Sigmoid colon (tissue), 7 donors: ENCODE data around the gene CCDC127. TPM values are rescaled to one million over a fixed set of nuclear protein-coding genes. Genes with fewer than 3 reads are reported as not detected.

Experiments
- DNase-seq: peaks from one replicate; pipeline ENCODE4 v3.0.0-alpha.2; 2019
- H3K27ac ChIP-seq, 4 donors: fragments of 200-600 bp; sonication (generic); one replicate each; pipeline ENCODE4 v1.5.1; 2016 to 2019; ENCODE audit warnings: mild to moderate bottlenecking in 1 of 4
- H3K27me3 ChIP-seq, 3 donors: fragments of 200-600 bp; sonication (generic); one replicate each; pipeline ENCODE4 v1.5.1; 2019; ENCODE audit warnings: mild to moderate bottlenecking in 1 of 3
- H3K36me3 ChIP-seq, 4 donors: fragments of 200-600 bp; sonication (generic); one replicate each; pipeline ENCODE4 v1.5.1; 2016 to 2019
- H3K4me1 ChIP-seq, 4 donors: fragments of 200-600 bp; sonication (generic); one replicate each; pipeline ENCODE4 v1.5.1; 2017 to 2019
- H3K4me3 ChIP-seq, 4 donors: fragments of 200-600 bp; sonication (generic); one replicate each; pipeline ENCODE4 v1.5.1; 2017 to 2019; ENCODE audit warnings: mild to moderate bottlenecking in 2 of 4, moderate library complexity in 1 of 4
- H3K9me3 ChIP-seq, 4 donors: fragments of 200-600 bp in 3 of 4; sonication (generic) in 3 of 4; one replicate each; pipeline versions ENCODE4 v1.5.1 to v1.6.1; 2013 to 2019
- EP300 ChIP-seq, 4 donors: sonication (generic); formaldehyde crosslinking; IDR thresholded peaks; one replicate each; pipeline ENCODE4 v1.6.1; 2017; ENCODE audit warnings: antibody characterized with exemption in 4 of 4
- POLR2A ChIP-seq, 2 donors: fragments of 450-650 bp; IDR thresholded peaks; one replicate each; pipeline ENCODE4 v1.6.1; 2016; ENCODE audit warnings: antibody characterized with exemption in 2 of 2, mild to moderate bottlenecking in 2 of 2, moderate library complexity in 2 of 2
- POLR2AphosphoS5 ChIP-seq, 4 donors: sonication (generic); formaldehyde crosslinking; IDR thresholded peaks; one replicate each; pipeline ENCODE4 v1.6.1; 2017; ENCODE audit warnings: antibody characterized with exemption in 4 of 4
- WGBS, 2 donors: extraction: QIAGEN DNeasy Blood & Tissue Kit; methylation state at CpG; one replicate each; pipeline ENCODE4 v1.1.7; 2013; 5-methylcytosine and 5-hydroxymethylcytosine counted together
- intact Hi-C: fragments of 100-400 bp; cut with DNase I; formaldehyde crosslinking; loops from one replicate; pipeline ENCODE4 v1.15.1; 2023
- polyA plus RNA-seq, 3 donors: library from polyadenylated mRNA; stranded (reverse); fragments of 200-250 nt; gene quantifications; one replicate each; pipeline ENCODE4 v1.2.3, GENCODE V29; 2013
- total RNA-seq, 4 donors: library from RNA; depleted of rRNA; stranded (reverse); fragments of >200 nt; gene quantifications; one replicate each; pipeline ENCODE4 v1.1.0, GENCODE V29; 2016
- TF ChIP-seq, protein P1 (sequence below), 4 experiments: fragments of 450-650 bp in 3 of 4; fragments of 200-600 bp in 1 of 4; IDR thresholded peaks; one replicate each; pipeline ENCODE4 v1.5.1; 2016 to 2019; ENCODE audit warnings: antibody characterized with exemption in 4 of 4, mild to moderate bottlenecking in 3 of 4, moderate library complexity in 2 of 4
- donor health status: healthy with polysubstance abuse.
- donor health status: Bipolar disorder and iron deficiency.
- donor health status: healthy.

CCDC127 gene
- total and polyA plus RNA-seq, 7 donors = 1.2 to 8.3 (median 5.7) TPM

DNA sequence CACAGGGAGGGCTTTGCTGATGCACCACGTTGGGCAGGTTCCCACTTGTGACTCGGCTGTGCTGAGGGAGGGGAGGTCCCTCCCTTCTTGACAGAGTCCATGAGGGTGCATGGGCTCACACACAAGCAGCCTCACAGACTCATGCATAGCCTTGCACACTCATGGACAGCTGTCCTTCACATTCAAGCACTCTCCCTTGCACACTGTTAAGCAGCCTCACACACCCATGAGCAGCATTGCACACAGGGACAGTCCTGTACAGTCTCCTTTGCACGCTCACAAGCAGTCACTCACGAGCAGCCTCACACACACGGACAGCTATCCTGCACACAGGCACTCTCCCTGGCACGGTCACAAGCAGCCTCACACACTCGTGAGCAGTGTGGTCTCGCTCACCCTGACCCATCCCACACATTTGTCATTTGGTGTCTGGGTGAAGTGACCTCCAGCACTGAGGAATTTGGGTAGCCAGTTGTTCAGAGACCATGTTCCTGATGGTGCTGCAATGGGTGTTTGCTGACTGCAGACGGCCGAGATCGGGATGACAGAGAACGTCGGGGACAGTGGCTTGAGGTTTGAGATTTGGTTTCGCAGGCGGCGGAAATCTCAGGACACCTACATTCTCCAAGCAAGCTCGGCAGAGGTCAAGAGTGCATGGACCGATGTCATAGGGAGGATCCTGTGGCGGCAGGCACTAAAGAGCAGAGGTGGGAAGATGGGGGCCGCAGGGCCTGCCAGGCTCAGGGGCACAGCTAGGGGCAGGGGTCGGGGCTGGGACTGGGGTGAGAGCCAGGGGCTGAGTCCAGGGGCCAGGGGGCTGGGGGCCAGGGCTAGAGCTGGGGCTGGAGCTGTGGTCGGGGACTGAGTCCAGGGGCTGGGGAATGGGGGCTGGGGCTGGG, 44.3 kb downstream of the CCDC127 start:
- no peaks in the 10 kb centered on the region for H3K4me1 ChIP-seq
- no peak overlapping the region for H3K27ac ChIP-seq
- no peaks in the 10 kb centered on the region for H3K9me3 ChIP-seq
- WGBS, 2 donors = 78 to 89% methylated on average over 22 of the region's 22 CpGs
- no peaks in the 10 kb centered on the region for H3K36me3 ChIP-seq
- TF ChIP-seq POLR2A (IDR thresholded peaks at IDR 0.05) (no peak), POLR2AphosphoS5 (IDR thresholded peaks at IDR 0.05) (no peak)
- H3K27me3 ChIP-seq = no peaks in the 10 kb centered on the region
- no peak for DNase-seq
- no peak overlapping the region for H3K4me3 ChIP-seq
- intact Hi-C loops = no loop called here

DNA sequence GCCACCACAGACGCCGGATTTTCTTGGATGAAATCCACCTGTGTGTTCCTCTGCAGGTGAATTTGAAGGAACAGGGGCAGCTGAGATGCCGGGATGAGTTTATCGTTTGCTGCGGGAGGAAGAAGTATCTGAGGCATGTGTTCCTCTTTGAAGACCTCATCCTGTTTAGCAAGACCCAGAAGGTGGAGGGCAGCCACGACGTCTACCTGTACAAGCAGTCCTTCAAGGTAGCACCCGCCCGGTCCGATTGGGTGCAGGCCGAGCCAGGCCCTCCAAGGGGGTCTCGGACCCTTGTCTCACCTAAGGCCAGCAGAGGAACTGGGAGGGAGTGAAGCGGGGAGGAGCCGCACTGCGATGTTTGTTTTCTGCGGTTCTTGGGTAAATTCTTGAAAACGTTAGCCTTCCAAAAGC, 45.1 kb downstream of the CCDC127 start:
- peaks cover 0 to 4% (median 0%) of the 10 kb centered on the region in 4 donors for H3K4me1 ChIP-seq
- no peaks in the 10 kb centered on the region for H3K36me3 ChIP-seq
- H3K9me3 ChIP-seq = no peaks in the 10 kb centered on the region
- TF ChIP-seq POLR2AphosphoS5 (IDR thresholded peaks at IDR 0.05) (no peak), POLR2A (IDR thresholded peaks at IDR 0.05) (no peak), EP300 (IDR thresholded peaks at IDR 0.05) (no peak)
- TF ChIP-seq, protein P1, sequence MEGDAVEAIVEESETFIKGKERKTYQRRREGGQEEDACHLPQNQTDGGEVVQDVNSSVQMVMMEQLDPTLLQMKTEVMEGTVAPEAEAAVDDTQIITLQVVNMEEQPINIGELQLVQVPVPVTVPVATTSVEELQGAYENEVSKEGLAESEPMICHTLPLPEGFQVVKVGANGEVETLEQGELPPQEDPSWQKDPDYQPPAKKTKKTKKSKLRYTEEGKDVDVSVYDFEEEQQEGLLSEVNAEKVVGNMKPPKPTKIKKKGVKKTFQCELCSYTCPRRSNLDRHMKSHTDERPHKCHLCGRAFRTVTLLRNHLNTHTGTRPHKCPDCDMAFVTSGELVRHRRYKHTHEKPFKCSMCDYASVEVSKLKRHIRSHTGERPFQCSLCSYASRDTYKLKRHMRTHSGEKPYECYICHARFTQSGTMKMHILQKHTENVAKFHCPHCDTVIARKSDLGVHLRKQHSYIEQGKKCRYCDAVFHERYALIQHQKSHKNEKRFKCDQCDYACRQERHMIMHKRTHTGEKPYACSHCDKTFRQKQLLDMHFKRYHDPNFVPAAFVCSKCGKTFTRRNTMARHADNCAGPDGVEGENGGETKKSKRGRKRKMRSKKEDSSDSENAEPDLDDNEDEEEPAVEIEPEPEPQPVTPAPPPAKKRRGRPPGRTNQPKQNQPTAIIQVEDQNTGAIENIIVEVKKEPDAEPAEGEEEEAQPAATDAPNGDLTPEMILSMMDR (IDR thresholded peaks at IDR 0.05) = no peak
- WGBS, 2 donors = 69 to 82% methylated on average over 17 of the region's 17 CpGs
- H3K4me3 ChIP-seq = no peak overlapping the region
- no peaks in the 10 kb centered on the region for H3K27me3 ChIP-seq
- DNase-seq = no peak
- no peak overlapping the region for H3K27ac ChIP-seq
- intact Hi-C loops = no loop called here

DNA sequence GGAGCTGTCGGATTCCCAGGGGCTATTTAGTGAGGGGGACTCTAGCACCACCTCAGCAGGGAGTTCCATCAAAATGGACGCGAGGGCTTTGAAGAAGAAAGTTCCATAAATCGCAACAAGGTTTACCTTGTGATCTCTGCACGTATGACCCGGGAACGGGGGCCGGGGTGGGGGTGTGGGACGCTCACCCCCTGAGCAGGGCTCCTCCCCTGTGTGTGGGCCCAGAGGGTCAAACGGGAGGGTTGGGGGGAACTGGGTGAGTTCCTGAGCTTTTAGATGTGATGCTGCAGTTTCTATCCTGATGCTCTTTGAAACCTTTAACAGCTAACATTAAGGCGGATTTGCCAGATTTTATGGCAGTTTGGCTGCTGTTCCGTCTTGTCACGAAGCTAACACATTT, 45.5 kb downstream of the CCDC127 start:
- Histone ChIP-seq H3K4me3 (no peak overlapping the region), H3K9me3 (no peaks in the 10 kb centered on the region), H3K4me1 (peaks cover 0 to 4% (median 0%) of the 10 kb centered on the region in 4 donors), H3K27me3 (no peaks in the 10 kb centered on the region), H3K36me3 (no peaks in the 10 kb centered on the region), H3K27ac (no peak overlapping the region)
- DNase-seq = peak; percentile 41
- intact Hi-C loops = no loop called here
- 82 to 88% methylated on average over 13 of the region's 13 CpGs for WGBS, 2 donors
- TF ChIP-seq, protein P1 (IDR thresholded peaks at IDR 0.05) = no peak
- no peak for TF ChIP-seq POLR2A (IDR thresholded peaks at IDR 0.05)
- TF ChIP-seq EP300 (IDR thresholded peaks at IDR 0.05) = no peak
- TF ChIP-seq POLR2AphosphoS5 (IDR thresholded peaks at IDR 0.05) = no peak

DNA sequence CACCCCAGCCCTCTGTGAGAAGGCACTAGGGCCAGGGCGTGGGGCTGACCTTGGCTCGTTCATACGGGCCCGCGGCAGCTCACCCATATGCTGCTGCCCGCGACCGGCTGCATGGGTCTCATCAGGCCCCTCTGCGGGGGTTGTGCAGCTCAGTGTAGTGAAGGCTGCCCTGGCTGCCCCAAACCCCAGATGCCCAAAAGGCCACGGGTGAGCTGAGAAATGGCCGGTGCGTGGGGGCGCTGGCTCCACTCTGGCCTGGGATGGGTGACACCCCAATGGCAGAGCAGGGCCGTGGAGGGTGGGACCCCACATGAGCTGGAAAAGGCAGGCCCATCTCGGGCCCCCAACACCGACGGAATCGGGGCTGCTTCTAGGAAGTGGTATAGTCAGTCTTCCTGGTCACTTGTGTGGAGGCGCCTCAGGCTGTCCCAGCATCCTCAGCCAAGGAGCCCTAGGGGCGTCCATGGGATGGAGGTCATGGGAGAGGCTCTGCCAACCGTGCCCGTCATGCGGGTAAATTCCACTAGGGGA, 46.1 kb downstream of the CCDC127 start:
- no peak overlapping the region for H3K4me3 ChIP-seq
- intact Hi-C loops = no loop called here
- no peaks in the 10 kb centered on the region for H3K27me3 ChIP-seq
- H3K36me3 ChIP-seq = no peaks in the 10 kb centered on the region
- TF ChIP-seq, protein P1 (IDR thresholded peaks at IDR 0.05) = no peak
- no peak for TF ChIP-seq POLR2A (IDR thresholded peaks at IDR 0.05)
- TF ChIP-seq EP300 (IDR thresholded peaks at IDR 0.05) = no peak
- TF ChIP-seq POLR2AphosphoS5 (IDR thresholded peaks at IDR 0.05) = no peak
- DNase-seq = peak; percentile 61
- WGBS, 2 donors = 85 to 89% methylated on average over 23 of the region's 23 CpGs
- H3K9me3 ChIP-seq = no peaks in the 10 kb centered on the region
- peaks cover 0 to 4% (median 0%) of the 10 kb centered on the region in 4 donors for H3K4me1 ChIP-seq
- no peak overlapping the region for H3K27ac ChIP-seq

DNA sequence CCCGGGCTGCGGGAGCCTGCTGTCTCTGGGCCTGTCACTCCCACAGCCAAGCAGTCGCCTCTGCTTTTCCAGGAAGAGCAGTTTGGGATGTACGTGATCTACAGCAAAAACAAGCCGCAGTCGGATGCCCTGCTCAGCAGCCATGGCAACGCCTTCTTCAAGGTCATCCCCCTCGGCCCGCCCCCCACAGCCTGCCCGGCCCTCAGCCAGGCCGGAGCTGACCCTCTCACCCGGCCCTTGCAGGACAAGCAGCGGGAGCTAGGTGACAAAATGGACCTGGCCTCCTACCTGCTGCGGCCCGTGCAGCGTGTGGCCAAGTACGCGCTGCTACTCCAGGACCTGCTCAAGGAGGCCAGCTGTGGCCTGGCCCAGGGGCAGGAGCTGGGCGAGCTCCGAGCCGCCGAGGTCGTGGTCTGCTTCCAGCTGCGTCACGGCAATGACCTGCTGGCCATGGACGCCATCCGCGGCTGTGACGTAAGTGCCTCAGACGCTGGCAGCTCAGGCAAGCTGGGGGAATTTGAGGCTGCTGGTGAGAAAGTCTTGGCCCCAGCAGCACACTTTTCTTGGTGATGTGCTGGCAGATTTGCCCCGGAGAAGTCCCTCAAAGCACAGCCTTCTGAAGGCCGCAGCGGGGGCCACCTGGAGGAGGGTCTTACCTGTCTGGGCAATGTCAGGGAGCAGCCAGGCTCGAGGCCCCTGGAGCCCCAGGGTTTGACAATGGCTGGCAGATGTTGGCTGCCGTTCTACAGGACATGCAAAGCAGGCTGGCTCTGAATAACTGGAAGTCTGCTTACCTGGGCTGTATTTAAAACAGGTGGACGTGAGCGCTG, 46.8 kb downstream of the CCDC127 start:
- peaks cover 0 to 4% (median 0%) of the 10 kb centered on the region in 4 donors for H3K4me1 ChIP-seq
- DNase-seq = peak; percentile 55
- H3K36me3 ChIP-seq = no peaks in the 10 kb centered on the region
- no peak for TF ChIP-seq POLR2A (IDR thresholded peaks at IDR 0.05)
- TF ChIP-seq EP300 (IDR thresholded peaks at IDR 0.05) = no peak
- TF ChIP-seq POLR2AphosphoS5 (IDR thresholded peaks at IDR 0.05) = no peak
- TF ChIP-seq, protein P1 (IDR thresholded peaks at IDR 0.05) = no peak
- no peak overlapping the region for H3K27ac ChIP-seq
- no peaks in the 10 kb centered on the region for H3K27me3 ChIP-seq
- WGBS, 2 donors = 79 to 85% methylated on average over 37 of the region's 37 CpGs
- intact Hi-C loops = no loop called here
- H3K9me3 ChIP-seq = no peaks in the 10 kb centered on the region
- no peak overlapping the region for H3K4me3 ChIP-seq
